Vagina (tissue), 2 donors: ENCODE measurements around the gene EPB41. TPM values are rescaled to one million over a fixed set of nuclear protein-coding genes. Genes with fewer than 3 reads are reported as not detected.
"Not testable (repeated sequence)": the region's sequence is repeated elsewhere in the genome, so short reads cannot be mapped to it uniquely, and the experiment has no call there.

Experiments
- DNase-seq, 2 donors: peaks; one replicate each; pipeline ENCODE4 v3.0.0-alpha.2; 2017; ENCODE audit errors: extremely low spot score in 2 of 2
- H3K27ac ChIP-seq: fragments of 200-600 bp; sonication (generic); one replicate; pipeline ENCODE4 v1.5.1; 2019
- H3K27me3 ChIP-seq: fragments of 200-600 bp; sonication (generic); one replicate; pipeline ENCODE4 v1.5.1; 2019
- H3K36me3 ChIP-seq, 2 donors: fragments of 200-600 bp; sonication (generic); one replicate each; pipeline ENCODE4 v1.5.1; 2017 to 2019
- H3K4me1 ChIP-seq: fragments of 200-600 bp; sonication (generic); one replicate; pipeline ENCODE4 v1.5.1; 2019
- H3K4me3 ChIP-seq, 2 donors: fragments of 200-600 bp; sonication (generic); 1 replicate in 1 of 2; 2 replicates in 1 of 2; pipeline ENCODE4 v1.5.1; 2016 to 2019
- H3K9me3 ChIP-seq: fragments of 200-600 bp; sonication (generic); one replicate; pipeline ENCODE4 v1.5.1; 2019
- POLR2A ChIP-seq, 2 donors: fragments of 450-650 bp; IDR thresholded peaks; one replicate each; pipeline ENCODE4 v1.6.1; 2017; ENCODE audit warnings: antibody characterized with exemption in 2 of 2, mild to moderate bottlenecking in 2 of 2, moderate library complexity in 2 of 2
- POLR2AphosphoS5 ChIP-seq, 2 donors: sonication (generic); formaldehyde crosslinking; IDR thresholded peaks; one replicate each; pipeline ENCODE4 v1.9.0; 2017; ENCODE audit warnings: antibody characterized with exemption in 2 of 2, mild to moderate bottlenecking in 2 of 2, low read depth in 1 of 2; ENCODE audit not compliant: insufficient read depth in 1 of 2
- intact Hi-C: fragments of 100-400 bp; cut with DNase I; formaldehyde crosslinking; loops from one replicate; pipeline ENCODE4 v1.15.1; 2023
- total RNA-seq: library from RNA; depleted of rRNA; stranded (reverse); fragments of >200 nt; gene quantifications from one replicate; pipeline ENCODE4 v1.2.3, GENCODE V29; 2016
- TF ChIP-seq, protein P1 (sequence below), 3 experiments: fragments of 450-650 bp in 2 of 3; fragments of 200-600 bp in 1 of 3; sonication (generic) in 1 of 3; IDR thresholded peaks; one replicate each; pipeline ENCODE4 v1.5.1; 2017 to 2019; ENCODE audit warnings: antibody characterized with exemption in 3 of 3, mild to moderate bottlenecking in 2 of 3, moderate library complexity in 2 of 3

Gene EPB41
- total RNA-seq, 1 donor from 2014 or later = 39.8 TPM

DNA sequence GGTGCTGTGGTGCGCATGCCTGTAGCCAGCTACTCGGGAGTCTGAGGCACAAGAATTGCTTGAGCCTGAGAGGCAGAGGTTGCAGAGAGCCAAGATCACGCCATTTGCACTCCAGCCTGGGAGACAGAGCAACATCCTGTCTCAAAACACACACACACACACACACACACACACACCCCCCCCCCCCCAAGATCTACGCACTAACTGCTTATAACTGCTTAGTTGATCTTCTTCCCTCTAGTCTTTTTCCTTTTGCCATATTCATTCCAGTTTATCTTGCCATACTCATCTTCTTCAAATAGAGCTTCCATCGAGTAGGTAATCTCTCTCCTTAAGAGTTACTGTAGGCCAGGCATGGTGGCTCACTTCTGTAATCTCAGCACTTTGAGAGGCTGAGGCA, 20.9 kb downstream of the EPB41 start:
- intact Hi-C loops = no loop called here
- no peak overlapping the region for H3K27ac ChIP-seq
- no peak overlapping the region for H3K4me3 ChIP-seq
- DNase-seq = no peak
- no peaks in the 10 kb centered on the region for H3K36me3 ChIP-seq
- no peaks in the 10 kb centered on the region for H3K9me3 ChIP-seq
- H3K27me3 ChIP-seq = no peaks in the 10 kb centered on the region
- TF ChIP-seq POLR2A (IDR thresholded peaks at IDR 0.05) = no peak
- TF ChIP-seq, protein P1, sequence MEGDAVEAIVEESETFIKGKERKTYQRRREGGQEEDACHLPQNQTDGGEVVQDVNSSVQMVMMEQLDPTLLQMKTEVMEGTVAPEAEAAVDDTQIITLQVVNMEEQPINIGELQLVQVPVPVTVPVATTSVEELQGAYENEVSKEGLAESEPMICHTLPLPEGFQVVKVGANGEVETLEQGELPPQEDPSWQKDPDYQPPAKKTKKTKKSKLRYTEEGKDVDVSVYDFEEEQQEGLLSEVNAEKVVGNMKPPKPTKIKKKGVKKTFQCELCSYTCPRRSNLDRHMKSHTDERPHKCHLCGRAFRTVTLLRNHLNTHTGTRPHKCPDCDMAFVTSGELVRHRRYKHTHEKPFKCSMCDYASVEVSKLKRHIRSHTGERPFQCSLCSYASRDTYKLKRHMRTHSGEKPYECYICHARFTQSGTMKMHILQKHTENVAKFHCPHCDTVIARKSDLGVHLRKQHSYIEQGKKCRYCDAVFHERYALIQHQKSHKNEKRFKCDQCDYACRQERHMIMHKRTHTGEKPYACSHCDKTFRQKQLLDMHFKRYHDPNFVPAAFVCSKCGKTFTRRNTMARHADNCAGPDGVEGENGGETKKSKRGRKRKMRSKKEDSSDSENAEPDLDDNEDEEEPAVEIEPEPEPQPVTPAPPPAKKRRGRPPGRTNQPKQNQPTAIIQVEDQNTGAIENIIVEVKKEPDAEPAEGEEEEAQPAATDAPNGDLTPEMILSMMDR (IDR thresholded peaks at IDR 0.05) = no peak
- H3K4me1 ChIP-seq = no peaks in the 10 kb centered on the region

DNA sequence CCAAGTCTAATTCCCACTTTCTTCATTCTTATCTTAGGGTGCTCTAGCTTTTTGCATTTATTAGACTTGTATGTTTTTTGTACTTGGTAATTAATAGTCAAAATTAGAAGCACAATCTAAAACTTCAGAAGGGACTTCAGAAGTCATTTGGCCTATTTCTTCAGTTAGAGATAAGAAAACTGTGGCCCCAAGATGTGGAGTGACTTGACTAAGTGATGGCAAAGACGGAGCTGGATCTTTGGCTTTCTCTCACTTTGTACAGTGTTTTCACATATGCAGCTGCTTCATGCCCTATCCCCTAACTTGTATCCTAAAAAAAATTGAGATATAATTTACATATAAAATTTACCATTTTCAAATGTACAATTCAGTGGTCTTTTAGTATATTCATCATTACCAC, 21.7 kb downstream of the EPB41 start:
- Histone ChIP-seq H3K36me3 (no peaks in the 10 kb centered on the region), H3K4me3 (no peak overlapping the region)
- intact Hi-C loops = no loop called here

DNA sequence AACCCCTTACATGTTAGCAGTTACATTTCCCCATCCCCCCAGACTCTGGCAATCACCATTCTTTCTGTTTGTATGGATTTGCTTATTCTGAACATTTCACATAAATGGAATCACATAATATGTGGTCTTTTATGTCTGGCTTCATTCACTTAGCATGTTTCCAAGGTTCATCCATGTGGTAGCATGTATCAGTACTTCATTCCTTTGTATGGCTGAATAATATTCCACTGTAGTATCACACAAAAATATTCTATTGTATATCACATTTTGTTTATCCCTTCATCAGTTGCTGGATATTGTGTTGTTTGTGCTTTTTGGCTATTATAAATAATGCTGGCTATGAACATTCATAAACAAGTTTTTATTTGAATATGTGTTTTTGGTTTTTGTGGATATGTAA, 22.2 kb downstream of the EPB41 start:
- H3K36me3 ChIP-seq = no peaks in the 10 kb centered on the region
- no peaks in the 10 kb centered on the region for H3K4me1 ChIP-seq
- H3K4me3 ChIP-seq = no peak overlapping the region
- H3K27me3 ChIP-seq = no peaks in the 10 kb centered on the region
- intact Hi-C loops = no loop called here
- no peak overlapping the region for H3K27ac ChIP-seq
- DNase-seq = no peak
- TF ChIP-seq POLR2AphosphoS5 (IDR thresholded peaks at IDR 0.05; ENCODE audit: insufficient read depth in 1 of 2, low read depth in 1 of 2) (no peak), POLR2A (IDR thresholded peaks at IDR 0.05) (no peak)
- TF ChIP-seq, protein P1 (IDR thresholded peaks at IDR 0.05) = no peak
- no peaks in the 10 kb centered on the region for H3K9me3 ChIP-seq

More for the DNA sequence above, 21.7 kb downstream of the EPB41 start:
- H3K27ac ChIP-seq = no peak overlapping the region
- no peaks in the 10 kb centered on the region for H3K27me3 ChIP-seq
- DNase-seq = no peak
- no peaks in the 10 kb centered on the region for H3K9me3 ChIP-seq
- H3K4me1 ChIP-seq = no peaks in the 10 kb centered on the region
- TF ChIP-seq, protein P1 (IDR thresholded peaks at IDR 0.05) = no peak
- no peak for TF ChIP-seq POLR2A (IDR thresholded peaks at IDR 0.05)
- no peak for TF ChIP-seq POLR2AphosphoS5 (IDR thresholded peaks at IDR 0.05; ENCODE audit: insufficient read depth in 1 of 2, low read depth in 1 of 2)

DNA sequence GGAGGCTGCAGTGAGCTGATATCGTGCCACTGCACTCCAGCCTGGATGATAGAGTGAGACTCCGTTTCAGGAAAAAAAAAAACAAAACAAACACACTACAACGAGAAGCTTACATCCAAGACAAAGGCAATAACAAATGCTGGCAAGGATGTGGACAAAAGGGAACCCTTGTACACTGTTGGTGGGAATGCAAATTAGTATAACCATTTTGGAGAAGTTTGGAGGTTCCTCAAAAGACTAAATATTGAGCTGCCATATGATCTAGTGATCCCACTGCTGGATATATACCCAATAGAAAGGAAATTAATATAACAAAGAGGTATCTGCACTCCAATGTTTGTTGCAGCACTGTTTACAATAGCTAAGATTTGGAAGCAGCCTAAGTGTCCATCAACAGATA, 29.2 kb downstream of the EPB41 start:
- H3K36me3 ChIP-seq, intact Hi-C loops, H3K4me3 ChIP-seq, DNase-seq, H3K9me3 ChIP-seq, H3K27ac ChIP-seq, H3K27me3 ChIP-seq, H3K4me1 ChIP-seq: not testable (repeated sequence)

DNA sequence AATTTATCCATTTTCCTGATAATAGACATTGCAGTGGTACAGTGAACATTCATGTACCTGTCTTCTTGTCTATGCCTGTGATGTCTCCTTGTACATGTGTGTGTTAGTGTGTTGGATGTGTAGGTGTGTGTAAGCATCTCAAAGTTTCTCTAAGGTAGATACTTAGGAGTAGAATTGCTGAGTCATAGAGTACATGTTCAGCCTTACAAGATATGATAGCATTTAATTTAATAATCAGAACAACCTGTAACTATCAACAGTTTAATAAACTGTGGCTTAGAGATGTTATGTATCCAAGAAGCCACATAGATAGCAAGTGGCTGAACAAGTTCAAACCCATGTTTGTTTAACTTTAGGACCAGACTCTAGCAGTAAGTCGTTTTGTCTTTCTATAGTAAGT, 35.6 kb downstream of the EPB41 start:
- intact Hi-C loops = no loop called here
- Histone ChIP-seq H3K4me1 (no peaks in the 10 kb centered on the region), H3K4me3 (no peak overlapping the region), H3K27me3 (no peaks in the 10 kb centered on the region), H3K9me3 (no peaks in the 10 kb centered on the region), H3K27ac (no peak overlapping the region), H3K36me3 (no peaks in the 10 kb centered on the region)
- DNase-seq = no peak
- TF ChIP-seq POLR2A (IDR thresholded peaks at IDR 0.05) (no peak), POLR2AphosphoS5 (IDR thresholded peaks at IDR 0.05; ENCODE audit: insufficient read depth in 1 of 2, low read depth in 1 of 2) (no peak)
- TF ChIP-seq, protein P1 (IDR thresholded peaks at IDR 0.05) = no peak

DNA sequence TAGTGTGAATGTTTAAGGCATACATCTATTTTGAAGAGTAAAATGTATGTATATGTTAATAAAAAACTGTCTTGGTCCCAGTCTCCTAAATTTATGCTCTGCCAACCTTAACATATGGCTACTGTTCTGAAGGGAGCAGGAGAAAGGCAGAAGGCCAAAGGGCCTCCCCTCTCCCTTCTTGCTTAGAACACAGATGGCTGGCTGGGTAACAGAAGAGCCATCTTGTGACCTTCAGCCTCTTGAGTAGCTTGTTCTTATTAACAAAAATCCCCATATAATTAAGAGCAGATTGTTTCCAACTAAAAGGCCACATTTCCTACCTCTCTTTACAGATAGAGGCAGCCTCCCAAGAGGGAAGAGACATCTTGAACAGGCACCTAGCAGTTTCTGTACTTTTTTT, 36.1 kb downstream of the EPB41 start:
- DNase-seq = no peak
- Histone ChIP-seq H3K36me3 (no peaks in the 10 kb centered on the region), H3K4me3 (no peak overlapping the region), H3K27me3 (no peaks in the 10 kb centered on the region), H3K4me1 (no peaks in the 10 kb centered on the region), H3K9me3 (no peaks in the 10 kb centered on the region), H3K27ac (no peak overlapping the region)
- intact Hi-C loops = no loop called here
- no peak for TF ChIP-seq POLR2A (IDR thresholded peaks at IDR 0.05)
- no peak for TF ChIP-seq POLR2AphosphoS5 (IDR thresholded peaks at IDR 0.05; ENCODE audit: insufficient read depth in 1 of 2, low read depth in 1 of 2)
- TF ChIP-seq, protein P1 (IDR thresholded peaks at IDR 0.05) = no peak
